Breast epithelium (tissue), 4 donors: ENCODE results near the gene BLNK. TPM values are rescaled to one million over a fixed set of nuclear protein-coding genes. Genes with fewer than 3 reads are reported as not detected.
"Not testable (repeated sequence)": the region's sequence is repeated elsewhere in the genome, so short reads cannot be mapped to it uniquely, and the experiment has no call there.

Experiments
- DNase-seq, 2 donors: peaks; one replicate each; pipeline ENCODE4 v3.0.0-alpha.2; 2019; ENCODE audit warnings: low spot score in 2 of 2
- H3K27ac ChIP-seq, 2 donors: fragments of 200-600 bp; sonication (generic) in 1 of 2; one replicate each; pipeline ENCODE4 v1.5.1; 2016 to 2019; ENCODE audit warnings: mild to moderate bottlenecking in 1 of 2
- H3K27me3 ChIP-seq, 2 donors: fragments of 200-600 bp; sonication (generic) in 1 of 2; one replicate each; pipeline versions ENCODE4 v1.5.1 to v1.6.0; 2017 to 2019; ENCODE audit warnings: control low read depth in 1 of 2, mild to moderate bottlenecking in 1 of 2
- H3K36me3 ChIP-seq: fragments of 200-600 bp; one replicate; pipeline ENCODE4 v1.5.1; 2019
- H3K4me1 ChIP-seq, 2 donors: fragments of 200-600 bp; sonication (generic); one replicate each; pipeline ENCODE4 v1.5.1; 2016 to 2019; ENCODE audit warnings: control low read depth in 1 of 2
- H3K4me3 ChIP-seq, 3 donors: fragments of 200-600 bp; sonication (generic); 1 replicate in 2 of 3; 2 replicates in 1 of 3; pipeline ENCODE4 v1.5.1; 2016 to 2019; ENCODE audit warnings: mild to moderate bottlenecking in 3 of 3, moderate library complexity in 2 of 3
- H3K9me3 ChIP-seq, 2 donors: fragments of 200-600 bp; sonication (generic) in 1 of 2; one replicate each; pipeline ENCODE4 v1.5.1; 2016 to 2019; ENCODE audit warnings: control low read depth in 1 of 2
- POLR2A ChIP-seq: fragments of 450-650 bp; IDR thresholded peaks from one replicate; pipeline ENCODE4 v1.6.1; 2016; ENCODE audit warnings: antibody characterized with exemption, mild to moderate bottlenecking, moderate library complexity
- POLR2AphosphoS5 ChIP-seq, 3 donors: sonication (generic); formaldehyde crosslinking; IDR thresholded peaks; one replicate each; pipeline ENCODE4 v1.6.1; 2017; ENCODE audit warnings: antibody characterized with exemption in 3 of 3
- intact Hi-C: fragments of 100-400 bp; cut with DNase I; formaldehyde crosslinking; loops from one replicate; pipeline ENCODE4 v1.15.1; 2023; ENCODE audit warnings: low total_unique reads
- total RNA-seq, 3 donors: library from RNA; depleted of rRNA; stranded (reverse); fragments of >200 nt; gene quantifications; one replicate each; pipeline ENCODE4 v1.1.0, GENCODE V29; 2016
- TF ChIP-seq, protein P1 (sequence below), 3 donors: fragments of 450-650 bp; IDR thresholded peaks; one replicate each; pipeline ENCODE4 v1.5.1; 2016 to 2017; ENCODE audit warnings: antibody characterized with exemption in 3 of 3, mild to moderate bottlenecking in 3 of 3, moderate library complexity in 3 of 3

BLNK gene
- total RNA-seq, 3 donors from 2014 or later, result 2.9 to 16.0 (median 13.4) TPM

DNA sequence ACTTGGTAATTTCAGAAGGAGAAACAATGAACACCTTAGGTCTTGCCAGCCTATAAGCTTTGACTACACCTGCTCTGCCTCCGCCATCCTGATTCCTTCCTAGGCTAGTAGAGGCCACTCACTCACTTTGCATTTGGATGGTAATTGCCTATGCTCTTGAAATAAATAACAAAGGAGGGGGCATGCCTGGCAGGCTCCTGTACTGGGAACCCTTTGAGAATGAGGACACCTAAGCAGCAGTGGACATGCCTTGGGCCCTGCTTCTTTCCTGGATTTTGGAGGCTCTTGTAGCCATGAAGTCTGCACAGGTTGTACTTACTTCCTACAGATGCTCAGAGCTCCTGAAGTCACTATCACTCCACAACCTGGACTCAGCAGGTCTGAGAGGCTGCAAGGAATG, 65.8 kb downstream of the BLNK start:
- no peak for DNase-seq
- H3K4me1 ChIP-seq, result no peaks in the 10 kb centered on the region
- H3K36me3 ChIP-seq, result peaks cover 6% of the 10 kb centered on the region
- H3K4me3 ChIP-seq, result no peak overlapping the region
- H3K9me3 ChIP-seq, result no peaks in the 10 kb centered on the region
- no peaks in the 10 kb centered on the region for H3K27me3 ChIP-seq
- no peak overlapping the region for H3K27ac ChIP-seq
- TF ChIP-seq POLR2A (no peak), POLR2AphosphoS5 (IDR thresholded peaks at IDR 0.05) (no peak)
- TF ChIP-seq, protein P1, sequence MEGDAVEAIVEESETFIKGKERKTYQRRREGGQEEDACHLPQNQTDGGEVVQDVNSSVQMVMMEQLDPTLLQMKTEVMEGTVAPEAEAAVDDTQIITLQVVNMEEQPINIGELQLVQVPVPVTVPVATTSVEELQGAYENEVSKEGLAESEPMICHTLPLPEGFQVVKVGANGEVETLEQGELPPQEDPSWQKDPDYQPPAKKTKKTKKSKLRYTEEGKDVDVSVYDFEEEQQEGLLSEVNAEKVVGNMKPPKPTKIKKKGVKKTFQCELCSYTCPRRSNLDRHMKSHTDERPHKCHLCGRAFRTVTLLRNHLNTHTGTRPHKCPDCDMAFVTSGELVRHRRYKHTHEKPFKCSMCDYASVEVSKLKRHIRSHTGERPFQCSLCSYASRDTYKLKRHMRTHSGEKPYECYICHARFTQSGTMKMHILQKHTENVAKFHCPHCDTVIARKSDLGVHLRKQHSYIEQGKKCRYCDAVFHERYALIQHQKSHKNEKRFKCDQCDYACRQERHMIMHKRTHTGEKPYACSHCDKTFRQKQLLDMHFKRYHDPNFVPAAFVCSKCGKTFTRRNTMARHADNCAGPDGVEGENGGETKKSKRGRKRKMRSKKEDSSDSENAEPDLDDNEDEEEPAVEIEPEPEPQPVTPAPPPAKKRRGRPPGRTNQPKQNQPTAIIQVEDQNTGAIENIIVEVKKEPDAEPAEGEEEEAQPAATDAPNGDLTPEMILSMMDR (IDR thresholded peaks at IDR 0.05), result no peak
- intact Hi-C loops, result no loop called here

DNA sequence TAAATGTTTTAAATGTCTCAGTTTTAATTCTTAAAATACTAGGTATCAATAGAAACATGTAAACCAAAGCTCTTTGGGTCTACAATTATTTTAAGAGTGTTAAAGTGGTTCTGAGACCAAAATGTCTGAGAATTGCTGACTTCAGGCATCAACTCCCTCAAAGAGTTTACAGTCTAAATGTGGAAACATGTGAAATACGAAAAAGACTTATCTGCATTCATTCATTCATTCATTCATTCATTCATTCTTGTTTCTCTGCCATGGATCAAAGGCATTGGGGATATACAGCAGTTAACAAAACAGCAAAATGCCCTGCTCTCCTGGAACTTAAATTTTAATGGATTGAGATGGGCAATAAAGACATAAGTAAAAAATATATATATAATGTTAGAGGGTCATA, 69.8 kb downstream of the BLNK start:
- Histone ChIP-seq H3K27me3 (no peaks in the 10 kb centered on the region), H3K9me3 (no peaks in the 10 kb centered on the region), H3K36me3 (peaks cover 6% of the 10 kb centered on the region), H3K4me3 (no peak overlapping the region), H3K4me1 (no peaks in the 10 kb centered on the region), H3K27ac (no peak overlapping the region)
- intact Hi-C loops, result no loop called here
- DNase-seq, result no peak
- TF ChIP-seq POLR2AphosphoS5 (IDR thresholded peaks at IDR 0.05) (no peak), POLR2A (no peak)
- TF ChIP-seq, protein P1 (IDR thresholded peaks at IDR 0.05), result no peak

DNA sequence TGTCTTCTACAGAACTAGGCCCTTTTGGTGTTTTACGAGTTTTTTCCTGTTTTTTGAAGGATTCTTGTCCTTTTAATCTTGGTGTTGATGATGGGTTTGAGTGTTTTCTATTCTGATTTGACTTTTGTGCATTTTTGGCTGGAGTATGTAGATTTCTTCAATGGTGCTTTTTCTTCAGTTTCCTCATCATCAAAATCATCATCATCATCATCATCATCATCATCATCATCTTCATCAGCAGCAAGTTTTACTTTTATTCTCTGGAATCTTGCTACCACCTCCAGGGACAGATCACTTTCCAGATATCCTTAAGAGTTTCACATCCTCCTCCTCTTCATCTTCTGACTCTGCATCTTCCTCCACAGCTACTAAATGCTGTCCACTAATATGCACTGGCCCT, 81.9 kb downstream of the BLNK start:
- H3K27ac ChIP-seq, H3K4me3 ChIP-seq, DNase-seq, H3K36me3 ChIP-seq, H3K9me3 ChIP-seq, H3K4me1 ChIP-seq, H3K27me3 ChIP-seq, intact Hi-C loops: not testable (repeated sequence)

DNA sequence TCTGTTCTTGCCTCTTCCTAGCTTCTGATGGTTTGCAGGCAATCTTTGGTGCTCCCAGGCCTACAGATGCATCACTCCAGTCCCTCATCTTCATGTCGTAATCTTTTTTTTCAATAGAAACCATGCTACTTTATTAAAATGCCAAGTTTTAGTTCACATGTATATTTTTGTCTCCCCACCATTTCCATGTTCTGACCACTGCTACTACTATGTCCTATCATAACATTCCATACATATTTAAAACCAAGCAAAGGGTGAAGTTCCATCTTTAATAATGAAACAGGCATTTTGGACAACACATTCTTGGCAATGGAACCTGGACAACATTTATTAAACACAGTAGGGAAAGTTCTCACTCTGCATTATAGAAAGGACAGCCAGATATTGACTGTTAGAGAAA, 82.5 kb downstream of the BLNK start:
- no peaks in the 10 kb centered on the region for H3K27me3 ChIP-seq
- TF ChIP-seq, protein P1 (IDR thresholded peaks at IDR 0.05), result no peak
- TF ChIP-seq POLR2AphosphoS5 (IDR thresholded peaks at IDR 0.05) (no peak), POLR2A (no peak)
- H3K27ac ChIP-seq, result no peak overlapping the region
- H3K4me1 ChIP-seq, result no peaks in the 10 kb centered on the region
- intact Hi-C loops, result no loop called here
- H3K9me3 ChIP-seq, result peaks cover 0 to 4% of the 10 kb centered on the region in 2 donors
- H3K36me3 ChIP-seq, result no peaks in the 10 kb centered on the region
- no peak for DNase-seq
- no peak overlapping the region for H3K4me3 ChIP-seq

DNA sequence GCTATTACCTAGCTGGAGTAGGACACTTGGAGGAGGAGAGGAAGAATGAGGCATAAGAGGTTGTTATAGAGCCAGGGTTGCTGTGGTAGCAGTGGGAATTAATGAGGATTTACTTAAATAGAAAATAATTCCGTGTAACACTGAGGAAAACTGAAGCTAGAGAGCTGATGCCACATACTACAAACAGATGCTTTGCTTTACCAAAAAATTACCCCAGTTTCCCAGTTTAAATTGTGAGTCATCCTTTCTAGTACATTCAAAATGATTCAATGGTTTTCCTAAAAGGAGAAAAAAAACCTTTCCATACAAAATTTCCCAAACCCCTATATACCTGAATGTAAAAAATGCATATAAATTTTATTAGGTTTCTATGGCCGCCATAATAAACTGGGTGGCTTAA, 82.9 kb downstream of the BLNK start:
- H3K4me3 ChIP-seq, result no peak overlapping the region
- no peaks in the 10 kb centered on the region for H3K27me3 ChIP-seq
- intact Hi-C loops, result no loop called here
- no peak for DNase-seq
- H3K4me1 ChIP-seq, result no peaks in the 10 kb centered on the region
- H3K27ac ChIP-seq, result no peak overlapping the region
- peaks cover 0 to 9% of the 10 kb centered on the region in 2 donors for H3K9me3 ChIP-seq
- no peaks in the 10 kb centered on the region for H3K36me3 ChIP-seq
- TF ChIP-seq, protein P1 (IDR thresholded peaks at IDR 0.05), result no peak
- TF ChIP-seq POLR2A, result no peak
- TF ChIP-seq POLR2AphosphoS5 (IDR thresholded peaks at IDR 0.05), result no peak

DNA sequence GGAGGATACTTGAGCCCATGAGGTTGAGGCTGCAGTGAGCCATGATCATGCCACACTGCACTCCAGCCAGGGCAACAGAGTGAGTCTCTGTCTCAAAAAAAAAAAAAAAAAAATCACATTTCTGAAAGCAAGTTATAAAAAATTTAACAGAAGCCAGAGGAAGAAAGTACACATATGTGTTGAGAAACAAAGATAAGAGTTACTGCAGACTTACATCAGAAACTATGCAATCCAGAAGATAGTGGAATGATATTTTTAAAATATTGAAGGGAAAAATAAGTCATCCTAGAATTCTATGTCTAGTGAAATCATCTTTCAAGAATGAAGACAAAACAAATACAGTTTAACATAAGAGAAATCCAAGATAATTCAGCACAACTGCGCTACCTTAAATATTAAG, 94.4 kb downstream of the BLNK start:
- H3K9me3 ChIP-seq, result peaks cover 10 to 52% of the 10 kb centered on the region in 2 donors
- no peak for TF ChIP-seq POLR2AphosphoS5 (IDR thresholded peaks at IDR 0.05)
- TF ChIP-seq POLR2A, result no peak
- TF ChIP-seq, protein P1 (IDR thresholded peaks at IDR 0.05), result no peak

More for the DNA sequence above, 94.4 kb downstream of the BLNK start:
- Histone ChIP-seq H3K36me3 (no peaks in the 10 kb centered on the region), H3K27me3 (no peaks in the 10 kb centered on the region), H3K4me1 (no peaks in the 10 kb centered on the region), H3K27ac (no peak overlapping the region), H3K4me3 (no peak overlapping the region)
- intact Hi-C loops, result no loop called here
- DNase-seq, result no peak
